Endothelial cell of umbilical vein (primary cell): ENCODE data around the gene XIRP1. TPM values are rescaled to one million over a fixed set of nuclear protein-coding genes. Genes with fewer than 3 reads are reported as not detected.

Source experiments
- BruUV-seq: library from RNA; stranded (reverse); fragments of 400-500 nt; replicated peaks from 2 replicates; lab custom pipeline; 2021; lab: Mats Ljungman, UMichigan
- CTCF ChIA-PET: fragments of 300-600, 350-600 bp; sonication (Branson Sonifier 250); formaldehyde crosslinking; loops from one replicate; lab custom pipeline; 2021; ENCODE audit warnings: antibody characterized with exemption, inconsistent platforms; lab: Charles Lee
- POLR2A ChIA-PET: fragments of 300-600, 350-600 bp; sonication (Branson Sonifier 250); formaldehyde crosslinking; loops from one replicate; lab custom pipeline; 2021; ENCODE audit warnings: antibody characterized with exemption, inconsistent platforms; lab: Charles Lee
- DNase-seq: peaks from one replicate; pipeline ENCODE4 v3.0.0-alpha.2; 2011; ENCODE audit warnings: low read depth, low spot score
- FAIRE-seq: peaks from 2 replicates; lab custom pipeline; 2011; peaks lifted over from hg19 to GRCh38; lab: Jason Lieb, UNC
- H2AFZ ChIP-seq: 2 replicates; pipeline ENCODE4 v1.6.0; 2012; ENCODE audit warnings: low read depth, low read length, control low read depth, inconsistent platforms
- H3K27ac ChIP-seq: 2 replicates; pipeline ENCODE4 v1.5.1; 2011; ENCODE audit warnings: low read depth, mild to moderate bottlenecking, control low read depth, low read length, moderate library complexity; ENCODE audit not compliant: insufficient read depth
- H3K27me3 ChIP-seq, 2 experiments: 2 replicates each; pipeline versions ENCODE4 v1.6.0 to v1.6.1; 2011; ENCODE audit warnings: low read length in 2 of 2, mixed read lengths in 1 of 2; ENCODE audit not compliant: control insufficient read depth in 2 of 2, insufficient read depth in 2 of 2
- H3K36me3 ChIP-seq, 2 experiments: 2 replicates in 1 of 2; 3 replicates in 1 of 2; pipeline ENCODE4 v1.5.1; 2011; ENCODE audit warnings: low read length in 2 of 2, mild to moderate bottlenecking in 1 of 2, moderate library complexity in 1 of 2; ENCODE audit not compliant: control insufficient read depth in 2 of 2, insufficient read depth in 2 of 2; ENCODE audit errors: extremely low read depth in 1 of 2
- H3K4me1 ChIP-seq: 3 replicates; pipeline ENCODE4 v1.5.1; 2011; ENCODE audit warnings: mild to moderate bottlenecking, low read length; ENCODE audit not compliant: control insufficient read depth, insufficient read depth; ENCODE audit errors: extremely low read depth
- H3K4me2 ChIP-seq: 2 replicates; pipeline ENCODE4 v1.6.1; 2011; ENCODE audit warnings: low read length, control low read depth, mixed read lengths; ENCODE audit not compliant: insufficient read depth
- H3K4me3 ChIP-seq, 3 experiments: fragments of 200-600 bp in 1 of 3; sonication (generic), shearing (Covaris generic) in 1 of 3; replicated peaks in 1 of 3; 2 replicates each; pipeline ENCODE4 v1.5.1; 2011 to 2016; ENCODE audit warnings: control low read depth in 3 of 3, low read length in 3 of 3, mild to moderate bottlenecking in 2 of 3, inconsistent platforms in 1 of 3, low read depth in 1 of 3, moderate library complexity in 1 of 3; ENCODE audit not compliant: insufficient read depth in 1 of 3
- H3K79me2 ChIP-seq: 2 replicates; pipeline ENCODE4 v1.6.0; 2012; ENCODE audit warnings: low read length, inconsistent platforms; ENCODE audit not compliant: control insufficient read depth, insufficient read depth
- H3K9ac ChIP-seq: replicated peaks from 2 replicates; pipeline ENCODE3; 2011; ENCODE audit warnings: low read length, control low read depth; ENCODE audit not compliant: insufficient read depth; ENCODE audit errors: extremely low read depth
- H3K9me1 ChIP-seq: replicated peaks from 3 replicates; pipeline ENCODE4 v1.6.0; 2011; ENCODE audit warnings: mild to moderate bottlenecking, low read length; ENCODE audit not compliant: control insufficient read depth, insufficient read depth; ENCODE audit errors: extremely low read depth
- H3K9me3 ChIP-seq: replicated peaks from 2 replicates; pipeline ENCODE4 v1.5.1; 2012; ENCODE audit warnings: low read length, inconsistent platforms; ENCODE audit not compliant: control insufficient read depth, insufficient read depth
- H4K20me1 ChIP-seq: replicated peaks from 2 replicates; pipeline ENCODE3; 2011; ENCODE audit warnings: mild to moderate bottlenecking, low read length; ENCODE audit not compliant: control insufficient read depth, insufficient read depth; ENCODE audit errors: extremely low read depth
- EZH2 ChIP-seq: IDR thresholded peaks from 2 replicates; pipeline ENCODE4 v1.6.1; 2012; ENCODE audit warnings: borderline replicate concordance, low read depth, mild to moderate bottlenecking, moderate library complexity, low read length, inconsistent platforms; ENCODE audit not compliant: severe bottlenecking
- FOS ChIP-seq: IDR thresholded peaks from 2 replicates; pipeline ENCODE4 v1.6.1; 2011; ENCODE audit warnings: mild to moderate bottlenecking, low read length, moderate library complexity, borderline replicate concordance; ENCODE audit not compliant: insufficient read depth
- GATA2 ChIP-seq: IDR thresholded peaks from 2 replicates; pipeline ENCODE4 v1.7.0; 2011; ENCODE audit warnings: low read depth, mild to moderate bottlenecking, moderate library complexity, mixed read lengths, low read length; ENCODE audit not compliant: insufficient read length, insufficient read depth
- JUN ChIP-seq: IDR thresholded peaks from 2 replicates; pipeline ENCODE4 v1.6.1; 2011; ENCODE audit warnings: borderline replicate concordance, low read depth; ENCODE audit not compliant: insufficient read length, insufficient read depth
- MAX ChIP-seq: IDR thresholded peaks from 2 replicates; pipeline ENCODE4 v1.6.1; 2011; ENCODE audit not compliant: insufficient read depth, insufficient read length
- MYC ChIP-seq: IDR thresholded peaks from one replicate; pipeline ENCODE4 v1.6.1; 2011; ENCODE audit warnings: mild to moderate bottlenecking, low read depth, low read length
- POLR2A ChIP-seq: IDR thresholded peaks from 2 replicates; pipeline ENCODE4 v1.6.1; 2012; ENCODE audit warnings: low read depth, mild to moderate bottlenecking, control low read depth, low read length
- POLR2AphosphoS5 ChIP-seq: IDR thresholded peaks from 2 replicates; pipeline ENCODE4 v1.6.1; 2012; ENCODE audit warnings: low read depth, mild to moderate bottlenecking, control low read depth, low read length, moderate library complexity; ENCODE audit not compliant: insufficient read depth
- dilution Hi-C: fragments of 300-500 bp; cut with MboI; formaldehyde crosslinking; loops from one replicate; pipeline ENCODE4 v1.15.0; 2019; ENCODE audit warnings: low sequenced_read_pairs; ENCODE audit not compliant: extremely low pct_ligation_motif_present
- intact Hi-C: fragments of 100-400 bp; cut with micrococcal nuclease; formaldehyde crosslinking; loops from one replicate; pipeline ENCODE4 v1.10.0; 2022
- polyA plus RNA-seq, 4 experiments: library from polyadenylated mRNA; depleted of rRNA in 3 of 4; stranded (reverse) in 3 of 4; unstranded in 1 of 4; fragments of >200 nt; gene quantifications; 2 replicates each; pipeline versions ENCODE4 v1.2.1 to v1.2.3, GENCODE V29; 2011 to 2012; ENCODE audit warnings: missing spikeins in 1 of 4
- total RNA-seq: library from RNA; stranded (reverse); gene quantifications from 2 replicates; pipeline ENCODE4 v1.2.3, GENCODE V29; 2021
- TF ChIP-seq, protein P1 (sequence below), 2 donors: IDR thresholded peaks; 1 replicate in 1 of 2; 2 replicates in 1 of 2; pipeline ENCODE4 v1.5.1; 2011; ENCODE audit warnings: low read length in 2 of 2, mild to moderate bottlenecking in 2 of 2, moderate library complexity in 2 of 2, control low read depth in 1 of 2, inconsistent platforms in 1 of 2, low read depth in 1 of 2; ENCODE audit not compliant: insufficient read depth in 1 of 2; ENCODE audit errors: extremely low read depth in 1 of 2

XIRP1 gene
- total and polyA plus RNA-seq, 2 donors (not counting 3 experiments of a cell fraction or from before 2014, with no cell fraction given) = not detected

GRCh38 chr3:39202094-39202493 is 9.7 kb upstream of the XIRP1 start:
- no peaks in the 10 kb centered on the region for H4K20me1 ChIP-seq
- ChIA-PET CTCF (interaction anchor here (0.7 to 2.7 kb wide), 4 partner anchors 11 to 86 kb away, joined by 3 to 13 read pairs (median 4); no protein-coding TSS in a partner anchor), POLR2A (no interaction called here)
- H3K9ac ChIP-seq = no peak overlapping the region
- FAIRE-seq (peak; percentile 21), DNase-seq (no peak)
- no peaks in the 10 kb centered on the region for H3K9me3 ChIP-seq
- no peak overlapping the region for H3K27ac ChIP-seq
- no peaks in the 10 kb centered on the region for H3K79me2 ChIP-seq
- H3K4me3 ChIP-seq = no peak overlapping the region
- TF ChIP-seq POLR2AphosphoS5 = no peak
- TF ChIP-seq, protein P1, sequence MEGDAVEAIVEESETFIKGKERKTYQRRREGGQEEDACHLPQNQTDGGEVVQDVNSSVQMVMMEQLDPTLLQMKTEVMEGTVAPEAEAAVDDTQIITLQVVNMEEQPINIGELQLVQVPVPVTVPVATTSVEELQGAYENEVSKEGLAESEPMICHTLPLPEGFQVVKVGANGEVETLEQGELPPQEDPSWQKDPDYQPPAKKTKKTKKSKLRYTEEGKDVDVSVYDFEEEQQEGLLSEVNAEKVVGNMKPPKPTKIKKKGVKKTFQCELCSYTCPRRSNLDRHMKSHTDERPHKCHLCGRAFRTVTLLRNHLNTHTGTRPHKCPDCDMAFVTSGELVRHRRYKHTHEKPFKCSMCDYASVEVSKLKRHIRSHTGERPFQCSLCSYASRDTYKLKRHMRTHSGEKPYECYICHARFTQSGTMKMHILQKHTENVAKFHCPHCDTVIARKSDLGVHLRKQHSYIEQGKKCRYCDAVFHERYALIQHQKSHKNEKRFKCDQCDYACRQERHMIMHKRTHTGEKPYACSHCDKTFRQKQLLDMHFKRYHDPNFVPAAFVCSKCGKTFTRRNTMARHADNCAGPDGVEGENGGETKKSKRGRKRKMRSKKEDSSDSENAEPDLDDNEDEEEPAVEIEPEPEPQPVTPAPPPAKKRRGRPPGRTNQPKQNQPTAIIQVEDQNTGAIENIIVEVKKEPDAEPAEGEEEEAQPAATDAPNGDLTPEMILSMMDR (IDR thresholded peaks at IDR 0.05; ENCODE audit: extremely low read depth in 1 of 2, insufficient read depth in 1 of 2, low read depth in 1 of 2, low read length in 2 of 2) = peak in 1 of 2 donors; percentile 14
- no peak for TF ChIP-seq POLR2A
- dilution Hi-C loops (no loop called here), intact Hi-C loops (no loop called here)
- peaks cover 6 to 12% of the 10 kb centered on the region in 2 experiments for H3K27me3 ChIP-seq
- H2AFZ ChIP-seq = no peak overlapping the region
- no TSS peak for BruUV-seq
- no peaks in the 10 kb centered on the region for H3K36me3 ChIP-seq
- no peak overlapping the region for H3K4me2 ChIP-seq
- no peaks in the 10 kb centered on the region for H3K4me1 ChIP-seq
- no peaks in the 10 kb centered on the region for H3K9me1 ChIP-seq

GRCh38 chr3:39196671-39197356 is 4.4 kb upstream of the XIRP1 start:
- Histone ChIP-seq H3K27me3 (peaks cover 0 to 5% of the 10 kb centered on the region in 2 experiments), H4K20me1 (no peaks in the 10 kb centered on the region), H3K9me1 (no peaks in the 10 kb centered on the region), H3K79me2 (no peaks in the 10 kb centered on the region), H3K36me3 (no peaks in the 10 kb centered on the region), H3K9me3 (no peaks in the 10 kb centered on the region), H3K27ac (no peak overlapping the region), H2AFZ (no peak overlapping the region), H3K4me1 (no peaks in the 10 kb centered on the region), H3K4me2 (no peak overlapping the region), H3K4me3 (no peak overlapping the region), H3K9ac (no peak overlapping the region)
- no peak for FAIRE-seq
- BruUV-seq = no TSS peak
- DNase-seq = no peak
- ChIA-PET POLR2A (no interaction called here), CTCF (interaction anchor here (1.8 to 14.2 kb wide), 5 partner anchors 11 to 95 kb away, joined by 5 to 183 read pairs (median 11); no protein-coding TSS in a partner anchor)
- intact Hi-C loops (no loop called here), dilution Hi-C loops (no loop called here)
- TF ChIP-seq JUN (no peak), FOS (no peak), MYC (no peak), MAX (no peak), GATA2 (no peak), EZH2 (no peak), POLR2AphosphoS5 (no peak), POLR2A (no peak)
- TF ChIP-seq, protein P1 (IDR thresholded peaks at IDR 0.05; ENCODE audit: extremely low read depth in 1 of 2, insufficient read depth in 1 of 2, low read depth in 1 of 2, low read length in 2 of 2) = no peak
